Activated T-helper 1 cell treated with Interleukin-2 at 50 U/mL for 16 hours (primary cell): ENCODE measurements around the gene HOXC12.

Source experiments
- DNase-seq: peaks from one replicate; pipeline ENCODE4 v3.0.0-alpha.2; 2020; ENCODE audit warnings: low read depth

The HOXC12 gene

DNA sequence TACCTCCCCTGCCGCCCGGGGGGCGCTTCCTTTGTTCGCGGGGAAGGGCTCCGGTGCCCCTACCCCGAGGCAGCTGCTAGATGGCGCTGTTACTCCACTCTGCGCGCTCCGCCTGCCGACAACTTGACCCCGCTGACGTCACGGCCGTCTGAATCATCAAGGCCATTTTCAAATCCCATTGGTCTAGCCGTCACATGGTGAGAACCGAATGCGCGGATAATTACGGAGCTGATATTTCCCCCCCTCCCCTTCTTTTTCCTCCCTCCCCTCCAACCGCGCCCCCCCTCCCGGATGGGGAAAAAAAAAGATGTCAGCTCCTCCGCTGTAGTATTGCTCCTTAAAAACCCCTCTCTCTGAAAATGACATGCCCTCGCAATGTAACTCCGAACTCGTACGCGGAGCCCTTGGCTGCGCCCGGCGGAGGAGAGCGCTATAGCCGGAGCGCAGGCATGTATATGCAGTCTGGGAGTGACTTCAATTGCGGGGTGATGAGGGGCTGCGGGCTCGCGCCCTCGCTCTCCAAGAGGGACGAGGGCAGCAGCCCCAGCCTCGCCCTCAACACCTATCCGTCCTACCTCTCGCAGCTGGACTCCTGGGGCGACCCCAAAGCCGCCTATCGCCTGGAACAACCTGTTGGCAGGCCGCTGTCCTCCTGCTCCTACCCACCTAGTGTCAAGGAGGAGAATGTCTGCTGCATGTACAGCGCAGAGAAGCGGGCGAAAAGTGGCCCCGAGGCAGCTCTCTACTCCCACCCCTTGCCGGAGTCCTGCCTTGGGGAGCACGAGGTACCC lies 30.4 kb downstream of the HOXC12 start, which contains the start of gene HOXC10:
HOXC10 (plus strand) TSS at position 246 of the 791 bp plus-strand sequence; CDS start at position 360, 114 bp downstream.
- no peak for DNase-seq

DNA sequence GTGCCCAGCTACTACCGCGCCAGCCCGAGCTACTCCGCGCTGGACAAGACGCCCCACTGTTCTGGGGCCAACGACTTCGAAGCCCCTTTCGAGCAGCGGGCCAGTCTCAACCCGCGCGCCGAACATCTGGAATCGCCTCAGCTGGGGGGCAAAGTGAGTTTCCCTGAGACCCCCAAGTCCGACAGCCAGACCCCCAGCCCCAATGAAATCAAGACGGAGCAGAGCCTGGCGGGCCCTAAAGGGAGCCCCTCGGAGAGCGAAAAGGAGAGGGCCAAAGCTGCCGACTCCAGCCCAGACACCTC lies 30.9 kb downstream of the HOXC12 start:
- no peak for DNase-seq

DNA sequence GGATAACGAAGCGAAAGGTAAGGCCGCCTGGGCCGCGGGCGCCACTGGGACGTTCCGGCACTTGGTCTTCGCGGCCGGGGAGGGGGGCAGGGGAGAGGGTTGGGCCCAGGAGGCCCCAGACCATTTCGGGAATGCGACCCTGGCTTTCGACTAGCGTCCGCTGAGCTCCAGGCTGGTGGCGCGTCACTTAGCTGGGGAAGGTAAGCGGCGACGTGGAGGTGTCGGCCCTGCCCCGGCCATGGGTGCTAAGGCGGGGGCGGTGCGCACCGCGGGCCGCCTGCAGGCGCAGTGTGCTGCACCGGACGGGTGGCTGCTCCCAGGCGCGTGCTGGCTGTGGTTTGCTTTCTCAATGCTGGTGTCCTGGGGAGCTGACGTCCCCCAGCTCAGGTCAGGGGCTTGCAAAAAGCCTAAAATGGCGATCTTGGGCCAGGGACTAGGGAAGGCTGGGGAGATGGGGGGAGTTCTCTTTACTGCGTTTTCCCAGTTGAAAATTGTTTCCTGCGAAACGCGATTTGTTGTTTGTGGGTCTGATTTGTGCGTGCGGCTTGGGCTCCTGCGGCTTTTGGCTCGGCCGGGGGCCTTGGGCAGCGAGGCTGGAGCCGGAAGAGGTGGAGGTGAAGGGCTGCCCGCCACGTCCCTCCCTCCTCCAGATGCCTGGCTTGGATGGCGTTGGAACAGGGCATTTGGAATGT lies 31.4 kb downstream of the HOXC12 start:
- no peak for DNase-seq

DNA sequence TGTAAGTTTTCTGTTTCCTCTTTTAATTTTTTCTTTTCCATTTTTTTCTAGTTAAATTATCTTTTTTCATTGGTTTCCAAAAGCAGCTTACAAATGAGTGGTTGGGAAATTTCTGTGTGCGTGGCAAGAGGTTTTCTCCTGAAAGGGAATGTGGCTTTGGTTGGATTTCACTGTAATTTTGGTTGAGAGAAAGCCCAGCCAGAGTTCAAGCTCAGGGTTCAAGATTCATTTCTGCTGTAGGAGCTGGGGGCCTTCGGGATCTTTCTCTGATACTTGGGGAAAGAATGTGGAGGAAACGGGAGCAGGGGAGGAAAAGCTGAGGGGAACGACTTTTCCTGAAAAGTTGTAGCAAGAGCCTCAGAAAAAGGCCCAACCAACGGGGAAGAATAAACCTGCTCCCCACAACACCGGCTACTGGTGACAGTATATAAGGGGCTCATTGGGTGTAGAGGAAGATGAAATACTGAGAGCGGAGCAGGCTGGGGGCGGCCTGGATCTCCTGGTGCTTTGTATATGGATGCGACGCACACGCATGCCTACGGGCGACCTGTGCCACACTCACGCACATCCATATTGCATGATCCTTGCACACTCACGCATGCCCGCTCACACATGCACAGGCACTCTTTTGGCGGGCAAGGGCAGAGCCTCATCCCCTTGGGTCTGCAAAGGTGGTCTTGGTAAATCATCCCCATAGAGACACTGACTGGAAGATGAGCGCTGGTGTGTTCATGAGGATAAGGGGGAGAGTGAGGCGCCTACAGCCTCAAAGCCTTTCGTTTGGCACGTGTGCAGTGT lies 32.2 kb downstream of the HOXC12 start:
- no peak for DNase-seq

DNA sequence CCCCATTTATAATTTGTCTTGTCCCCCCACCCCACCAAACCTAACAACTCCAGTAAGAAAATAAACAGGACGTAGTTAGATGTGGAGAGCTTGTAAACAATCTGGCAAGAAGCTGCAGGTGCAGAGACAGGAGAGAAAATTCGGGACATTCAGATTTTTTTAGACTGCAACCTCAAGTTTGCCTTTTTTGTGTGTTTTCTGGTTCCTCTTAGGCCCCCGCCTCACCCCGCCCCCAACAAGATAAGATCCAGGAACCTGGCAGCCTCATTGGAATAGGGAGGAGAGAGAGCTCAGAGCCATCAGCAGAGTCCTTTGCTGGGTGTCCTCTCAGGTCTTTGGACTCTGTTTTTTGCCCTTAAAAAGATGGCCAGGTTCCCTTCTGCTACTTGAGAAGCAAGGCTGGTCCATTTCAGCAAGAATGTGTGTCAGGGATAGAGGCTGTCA lies 33.1 kb downstream of the HOXC12 start:
- DNase-seq, result no peak

DNA sequence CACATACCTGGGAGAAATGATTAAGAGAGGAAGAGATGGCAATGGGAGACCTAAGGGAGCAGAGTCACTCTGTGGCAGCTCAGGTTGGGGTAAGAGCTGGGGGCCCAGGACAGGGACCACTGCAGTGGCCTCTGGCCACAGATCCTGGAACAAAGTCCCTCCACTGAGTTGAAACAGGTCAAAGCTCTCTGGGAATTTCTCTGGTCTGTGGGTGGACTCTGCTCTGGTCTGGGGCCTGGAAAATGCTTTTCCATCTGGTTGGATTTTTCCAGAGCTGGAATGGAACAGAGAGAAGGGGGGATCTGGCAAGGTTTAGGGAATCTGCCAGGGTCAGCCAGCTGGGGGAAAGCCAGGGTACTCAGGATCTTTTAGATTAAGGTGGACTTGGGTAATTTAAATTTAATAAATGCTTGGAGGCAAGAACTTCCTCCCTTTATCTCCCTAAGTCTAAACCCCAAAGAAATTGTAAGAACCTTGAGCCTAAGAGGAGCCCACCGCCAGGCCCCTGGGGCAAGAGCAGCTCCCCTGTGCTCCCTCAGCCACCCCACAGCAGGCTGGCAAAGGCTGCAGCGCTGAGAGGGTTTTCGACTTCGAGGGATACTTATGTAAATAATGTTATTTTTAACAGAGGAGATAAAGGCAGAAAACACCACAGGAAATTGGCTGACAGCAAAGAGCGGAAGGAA lies 34.0 kb downstream of the HOXC12 start:
- DNase-seq, result no peak

DNA sequence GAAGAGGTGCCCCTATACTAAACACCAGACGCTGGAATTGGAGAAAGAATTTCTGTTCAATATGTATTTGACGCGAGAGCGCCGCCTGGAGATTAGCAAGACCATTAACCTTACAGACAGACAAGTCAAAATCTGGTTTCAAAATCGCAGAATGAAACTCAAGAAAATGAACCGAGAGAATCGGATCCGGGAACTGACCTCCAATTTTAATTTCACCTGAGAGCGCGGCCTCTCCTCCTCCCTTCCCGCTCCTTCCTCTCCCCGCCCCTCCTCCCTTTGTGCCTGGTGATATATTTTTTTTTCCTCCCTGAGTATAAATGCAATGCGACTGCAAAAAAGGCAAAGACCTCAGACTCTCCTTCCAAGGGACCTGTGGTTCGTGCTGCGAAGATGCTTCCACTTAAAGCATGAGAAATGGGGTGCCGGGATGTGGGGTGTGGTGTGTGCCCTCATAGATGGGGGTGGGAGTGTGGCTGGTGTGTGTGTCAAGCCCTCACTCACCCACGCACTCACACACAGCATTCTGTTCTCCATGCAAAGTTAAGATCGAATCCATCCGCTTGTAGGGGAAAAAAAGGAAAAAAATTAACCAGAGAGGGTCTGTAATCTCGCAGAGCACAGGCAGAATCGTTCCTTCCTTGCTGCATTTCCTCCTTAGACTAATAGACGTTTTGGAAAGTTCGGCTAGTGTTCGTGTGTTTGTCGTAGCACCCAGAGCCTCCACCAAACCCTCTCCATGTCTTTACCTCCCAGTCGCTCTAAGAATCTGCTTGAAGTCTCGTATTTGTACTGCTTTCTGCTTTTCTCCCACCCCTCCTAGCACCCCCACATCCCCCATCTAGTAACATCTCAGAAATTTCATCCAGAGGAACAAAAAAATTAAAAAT lies 34.8 kb downstream of the HOXC12 start:
- no peak for DNase-seq

DNA sequence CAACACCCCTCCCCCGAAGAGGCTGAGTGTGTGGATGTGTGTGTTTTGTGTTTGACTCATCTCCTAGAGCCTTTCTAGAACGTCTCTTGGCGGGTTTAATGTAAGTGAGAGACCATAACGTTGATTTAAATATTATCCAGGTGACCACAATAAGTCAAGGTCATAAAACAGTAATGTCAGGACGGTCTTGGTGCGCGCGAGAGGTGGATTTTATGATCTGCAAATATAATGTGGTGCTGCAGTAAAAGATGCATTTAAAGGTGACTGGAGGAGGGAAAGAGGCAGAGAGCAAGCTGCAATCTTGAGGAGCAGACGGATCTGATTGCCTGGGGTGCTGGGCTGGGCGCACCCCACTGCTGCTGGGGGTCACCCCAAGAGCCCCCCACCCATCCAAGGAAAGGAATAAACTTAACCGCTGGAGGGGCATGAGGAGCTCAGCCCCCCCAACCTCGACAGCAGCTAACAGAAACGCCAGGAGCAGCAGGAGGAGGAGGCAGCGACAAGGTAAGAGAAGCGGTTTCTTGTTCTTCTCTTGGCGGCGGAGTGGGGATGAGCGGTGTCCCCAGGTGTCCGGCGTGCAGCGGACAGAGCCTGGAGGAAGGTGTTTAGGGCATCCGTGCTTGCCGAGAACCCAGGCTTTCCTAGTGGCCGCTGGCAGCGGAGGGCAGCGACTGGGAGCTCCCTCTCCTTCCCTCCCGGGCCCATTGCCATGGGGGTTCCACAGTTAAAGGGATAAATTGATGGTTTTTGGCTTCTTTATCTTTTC lies 35.8 kb downstream of the HOXC12 start:
- no peak for DNase-seq

DNA sequence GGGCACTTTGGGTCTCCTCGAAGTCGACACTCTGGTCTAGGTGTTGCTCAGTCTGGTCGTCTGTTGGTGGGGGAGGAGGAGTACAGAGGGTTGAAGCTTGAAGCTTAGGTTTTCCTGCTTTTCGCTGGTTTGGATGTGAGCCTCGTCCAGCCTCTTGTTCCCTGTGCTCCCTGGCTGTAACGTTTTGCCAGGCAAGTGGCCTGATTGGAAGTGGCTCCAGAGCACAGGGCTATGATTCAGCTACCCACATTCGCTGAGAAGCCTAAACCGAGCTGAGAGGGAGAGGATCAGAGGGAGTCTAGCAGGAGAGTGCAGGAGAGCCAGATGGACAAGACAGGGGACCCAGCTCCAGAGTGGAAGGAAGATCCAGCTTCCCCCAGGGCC lies 36.4 kb downstream of the HOXC12 start:
- no peak for DNase-seq

DNA sequence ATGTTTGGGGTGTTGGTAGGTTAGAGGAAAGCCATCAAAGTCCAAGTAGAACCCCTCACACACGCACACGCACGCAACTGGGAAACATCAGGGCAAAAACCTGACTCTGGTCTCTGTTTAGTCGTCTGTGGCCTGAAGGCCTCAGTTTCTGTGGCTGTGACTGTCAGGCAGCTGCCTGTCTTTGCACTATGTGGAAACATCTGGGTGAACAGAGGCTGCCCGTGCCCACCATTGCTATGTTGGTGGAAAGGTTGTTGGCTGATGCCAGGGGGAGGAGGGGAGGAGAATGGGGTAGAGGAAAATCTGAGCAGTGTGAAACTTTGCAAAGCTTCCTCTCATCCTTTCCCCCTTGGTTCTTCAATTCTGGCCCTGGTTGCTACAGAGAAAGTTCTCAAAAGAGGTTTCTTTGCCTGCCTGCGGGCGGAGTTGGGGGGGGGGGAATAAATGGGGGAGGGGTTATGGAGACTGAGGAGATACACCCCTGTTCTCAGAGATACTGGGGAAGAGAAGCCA lies 37.7 kb downstream of the HOXC12 start:
- DNase-seq, result no peak

DNA sequence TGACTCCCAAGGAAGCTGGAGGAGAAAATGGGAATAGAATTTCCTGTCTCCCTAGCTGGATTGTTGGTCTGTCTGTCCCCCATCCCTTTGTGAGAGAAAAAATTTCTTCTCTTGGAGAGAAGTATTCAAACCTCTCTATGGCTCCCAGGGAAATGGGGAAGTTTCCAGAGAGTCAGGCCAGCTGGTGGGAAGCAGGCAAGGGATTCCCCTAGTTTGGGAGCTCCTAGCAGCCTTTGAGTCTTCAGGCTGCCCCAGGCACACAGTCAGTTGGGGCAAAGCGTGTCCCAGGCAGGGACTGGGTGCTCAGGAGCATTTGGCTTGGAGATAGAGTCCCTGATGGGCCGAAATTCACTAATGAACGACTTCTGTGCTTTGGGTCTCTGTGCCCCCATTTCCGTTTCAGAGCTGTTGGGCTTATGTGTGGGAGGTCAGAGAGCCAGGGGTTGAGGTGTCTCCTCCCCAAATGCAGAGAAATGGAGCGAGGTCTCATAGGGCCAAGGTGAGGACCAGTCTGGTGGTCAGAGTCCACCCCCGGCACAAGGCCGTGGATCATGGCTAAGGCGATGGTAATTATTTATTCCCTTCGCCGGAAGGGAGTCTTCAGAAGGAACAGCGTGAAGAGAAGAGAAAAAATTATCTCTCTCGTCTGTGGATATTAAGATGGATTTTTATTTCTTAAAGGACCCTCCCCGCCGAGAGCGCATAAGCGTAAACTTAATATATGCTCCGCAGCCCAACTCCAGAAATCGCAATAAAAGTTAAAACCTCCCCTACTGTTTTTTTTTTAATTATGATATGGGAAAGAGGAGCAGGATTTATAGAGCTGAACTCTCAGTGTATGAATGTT lies 38.7 kb downstream of the HOXC12 start:
- DNase-seq, result no peak

DNA sequence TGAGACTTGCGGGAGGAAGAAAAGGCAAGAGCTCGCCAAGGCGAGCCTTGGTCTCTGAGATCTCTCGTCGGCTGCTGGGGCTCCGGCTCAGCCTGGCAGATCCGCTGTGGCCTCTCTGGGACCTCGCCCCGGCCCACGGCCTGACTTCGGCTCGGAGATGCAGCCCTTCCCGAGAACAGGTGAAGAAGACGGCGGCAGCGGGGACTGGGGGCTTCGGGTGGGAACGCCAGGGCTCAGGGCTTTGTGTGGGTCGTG lies 39.2 kb downstream of the HOXC12 start:
- no peak for DNase-seq

DNA sequence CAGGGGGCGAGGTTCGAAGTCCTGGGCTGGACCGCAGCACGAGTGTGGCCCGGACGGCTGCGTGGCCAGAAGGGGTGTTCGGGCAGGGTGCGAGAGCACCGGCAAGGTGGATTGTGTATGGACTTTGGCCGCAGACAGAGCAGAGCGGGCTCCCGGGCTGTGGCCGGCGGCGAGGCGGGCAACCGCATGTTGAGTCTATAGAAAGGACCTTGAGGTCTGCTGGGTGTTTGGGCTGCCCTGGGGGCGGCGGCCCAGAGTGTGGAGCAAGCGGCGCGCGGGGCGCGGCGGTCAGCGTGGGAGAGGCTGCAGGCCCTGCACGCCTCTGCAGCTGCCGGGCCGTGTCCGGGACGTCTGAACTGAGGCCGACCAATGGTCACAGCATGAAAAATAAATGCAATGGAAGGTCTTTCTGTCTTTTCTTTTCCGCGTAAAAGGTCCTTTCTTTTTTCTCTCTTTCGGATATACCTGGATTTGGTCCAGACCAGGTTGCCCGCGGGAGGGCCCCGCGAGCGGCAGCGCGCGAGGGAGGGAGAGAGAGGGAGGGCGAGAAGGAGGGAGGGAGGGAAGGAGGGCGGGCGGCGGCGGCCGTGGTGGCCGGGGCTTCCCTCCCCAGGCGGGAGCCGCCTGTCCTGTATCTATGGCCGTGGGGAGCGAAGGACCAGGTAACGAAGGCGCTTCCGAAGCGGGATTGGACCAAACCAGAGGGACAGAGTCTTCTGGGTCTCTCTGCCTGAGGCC lies 39.7 kb downstream of the HOXC12 start:
- DNase-seq, result no peak

DNA sequence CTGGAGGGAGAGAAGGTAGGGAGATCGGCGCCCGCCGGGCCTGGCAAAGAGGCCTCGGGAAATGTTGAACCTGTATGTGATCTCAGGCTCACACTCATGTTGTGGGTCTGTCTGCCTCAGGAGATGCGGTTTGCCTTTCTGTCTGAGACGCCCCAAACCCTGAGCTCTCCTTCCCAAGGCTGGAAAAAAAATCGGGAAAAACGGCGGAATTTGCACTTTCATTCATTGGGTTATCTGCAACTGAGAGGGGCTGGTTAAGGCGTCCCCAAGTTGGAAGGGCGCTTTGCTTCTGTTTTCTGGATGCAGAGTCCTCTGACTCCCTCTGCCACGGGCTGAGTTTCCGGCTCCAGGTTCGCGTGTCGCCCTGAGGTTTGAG lies 40.3 kb downstream of the HOXC12 start:
- no peak for DNase-seq

DNA sequence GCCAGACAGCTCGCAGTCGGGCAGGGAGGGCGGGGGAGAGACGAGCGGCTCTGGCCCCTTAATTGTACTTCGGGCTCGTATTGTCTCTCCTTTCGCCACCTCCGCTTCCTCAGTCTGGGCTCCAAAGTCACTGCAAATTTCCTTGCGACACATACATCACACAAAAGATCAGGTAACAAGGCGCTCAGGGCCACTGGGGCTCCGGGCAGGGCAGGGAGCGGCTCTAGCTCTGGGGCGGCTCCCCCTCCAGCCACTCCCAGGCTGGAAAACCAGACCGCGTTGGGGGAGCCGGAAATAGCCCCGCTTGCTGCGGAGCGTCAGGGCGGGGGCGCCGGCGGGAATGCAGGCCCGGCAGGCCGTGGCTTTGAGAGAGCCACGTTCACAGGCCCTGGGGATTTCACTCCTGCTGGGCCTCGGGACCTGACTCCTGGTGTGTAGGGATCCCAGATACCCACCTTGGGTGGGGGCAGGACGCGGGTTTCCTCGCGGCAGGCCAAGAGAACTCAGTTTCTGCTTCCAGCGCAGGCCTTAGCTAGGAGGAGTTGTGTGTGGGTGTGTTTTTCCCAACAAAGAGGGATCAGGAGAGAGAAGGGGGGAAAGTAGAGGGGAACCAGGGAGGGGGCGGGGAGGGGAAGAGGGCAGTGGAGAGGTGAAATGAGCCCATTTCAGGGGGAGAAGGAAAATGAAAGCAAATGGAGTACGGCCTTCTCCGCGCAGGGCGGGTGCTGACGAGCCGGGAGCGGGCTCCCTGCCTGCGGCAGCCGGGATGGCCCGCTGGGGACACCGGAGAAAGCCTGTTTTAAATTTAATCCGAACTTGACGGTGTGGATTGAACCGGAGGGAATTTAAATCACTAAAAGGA lies 40.9 kb downstream of the HOXC12 start:
- no peak for DNase-seq

DNA sequence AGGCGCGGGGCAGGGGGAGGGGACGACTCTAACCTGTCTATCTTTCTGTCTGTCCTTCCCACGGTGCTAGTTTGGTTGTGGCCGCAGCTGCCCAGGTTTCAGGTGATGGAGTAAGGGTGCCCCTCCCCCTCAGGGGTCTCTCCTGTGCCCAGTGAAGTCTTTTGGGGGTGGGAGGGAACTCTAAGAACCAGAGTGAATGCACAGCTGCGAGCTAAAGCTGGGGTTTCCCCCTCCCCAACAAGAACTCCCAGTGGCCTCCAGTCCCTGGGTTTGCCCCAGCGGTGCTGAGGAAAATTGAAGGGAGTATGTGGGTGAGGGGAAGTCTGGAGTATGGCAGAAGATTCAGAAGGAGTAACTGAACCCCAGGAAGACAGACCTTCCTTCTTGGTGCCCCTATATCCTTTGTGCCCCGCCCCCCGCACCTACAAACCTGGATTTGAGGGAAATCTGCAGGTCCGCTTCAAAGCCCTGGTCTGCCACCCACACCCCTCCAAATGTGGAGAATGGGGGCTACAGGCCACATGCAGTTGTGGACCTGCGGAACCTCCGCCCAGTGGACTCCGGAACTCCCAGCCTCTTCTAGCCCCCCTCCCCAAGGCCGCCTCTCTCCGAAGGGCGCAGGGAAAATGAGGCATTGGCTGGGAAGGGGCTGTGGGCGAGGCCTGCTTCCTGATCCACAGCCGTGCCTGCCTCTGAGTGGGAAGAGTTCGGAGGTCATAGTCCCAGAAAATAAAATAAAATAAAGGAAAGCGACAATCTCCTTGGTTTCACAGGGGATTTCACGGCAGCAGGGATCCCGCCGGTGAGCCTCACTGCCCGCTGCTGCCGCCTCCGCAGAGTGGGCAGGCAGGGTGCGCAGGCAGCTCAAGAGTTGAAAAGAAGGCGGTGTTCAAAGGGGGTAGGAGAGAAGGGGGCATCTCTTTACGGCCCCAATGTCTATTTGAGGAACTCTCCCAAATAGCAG lies 41.8 kb downstream of the HOXC12 start:
- DNase-seq, result no peak
